GM12873 (cell line): ENCODE results near the gene CTCF.

Experiments
- TF ChIP-seq, protein P1 (sequence below): IDR thresholded peaks from 2 replicates; pipeline ENCODE4 v1.5.1; 2012; ENCODE audit warnings: low read depth, mild to moderate bottlenecking, moderate library complexity, low read length, control low read depth; ENCODE audit not compliant: insufficient read depth; ENCODE audit errors: missing control alignments

Gene CTCF

DNA sequence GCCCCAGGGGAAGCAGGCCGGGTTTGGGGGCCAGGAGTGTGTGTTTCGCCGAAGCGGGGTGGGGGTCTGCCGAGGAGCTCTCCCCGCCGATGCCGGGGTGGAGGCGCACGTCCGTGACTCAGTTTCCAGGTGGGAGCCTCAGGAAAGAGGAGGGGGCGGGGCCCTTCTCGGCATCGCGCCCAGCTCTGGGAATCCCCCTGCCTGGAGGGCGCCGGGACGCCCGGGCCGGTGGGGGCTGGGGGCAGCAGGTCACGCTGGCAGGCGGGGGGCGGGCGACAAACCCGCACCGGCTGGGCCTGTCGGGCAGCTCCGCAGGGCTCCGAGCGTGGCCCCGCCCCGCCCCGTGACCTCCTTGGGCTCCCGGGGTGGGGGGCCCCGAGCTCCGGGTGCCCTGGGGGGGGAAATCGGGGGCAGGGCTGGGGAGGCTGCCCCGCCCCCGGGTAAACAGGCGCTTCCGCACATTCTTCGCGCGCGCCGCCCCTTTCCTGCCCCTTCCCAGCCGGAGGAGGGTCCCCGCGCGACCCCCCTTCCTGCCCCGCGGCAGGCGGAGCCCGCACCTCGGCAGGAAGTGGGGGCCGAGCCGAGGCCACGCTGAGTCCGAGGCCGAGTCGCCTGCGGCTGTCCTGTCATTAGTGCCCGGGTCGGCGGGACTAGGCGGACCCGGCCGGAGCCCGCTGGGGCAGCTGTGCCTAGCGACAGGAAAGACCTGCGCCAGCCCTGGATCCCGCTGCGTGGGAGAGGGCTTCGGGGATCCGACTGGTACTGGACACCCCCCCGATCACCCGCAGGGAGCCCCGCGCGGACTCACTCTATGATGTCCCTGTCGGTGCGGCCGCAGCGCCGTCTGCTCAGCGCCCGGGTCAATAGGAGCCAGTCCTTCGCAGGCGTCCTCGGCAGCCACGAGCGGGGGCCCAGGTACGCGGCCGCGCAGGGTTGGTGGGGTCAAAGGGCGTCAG is 24.4 kb upstream of the CTCF start:
- TF ChIP-seq, protein P1, sequence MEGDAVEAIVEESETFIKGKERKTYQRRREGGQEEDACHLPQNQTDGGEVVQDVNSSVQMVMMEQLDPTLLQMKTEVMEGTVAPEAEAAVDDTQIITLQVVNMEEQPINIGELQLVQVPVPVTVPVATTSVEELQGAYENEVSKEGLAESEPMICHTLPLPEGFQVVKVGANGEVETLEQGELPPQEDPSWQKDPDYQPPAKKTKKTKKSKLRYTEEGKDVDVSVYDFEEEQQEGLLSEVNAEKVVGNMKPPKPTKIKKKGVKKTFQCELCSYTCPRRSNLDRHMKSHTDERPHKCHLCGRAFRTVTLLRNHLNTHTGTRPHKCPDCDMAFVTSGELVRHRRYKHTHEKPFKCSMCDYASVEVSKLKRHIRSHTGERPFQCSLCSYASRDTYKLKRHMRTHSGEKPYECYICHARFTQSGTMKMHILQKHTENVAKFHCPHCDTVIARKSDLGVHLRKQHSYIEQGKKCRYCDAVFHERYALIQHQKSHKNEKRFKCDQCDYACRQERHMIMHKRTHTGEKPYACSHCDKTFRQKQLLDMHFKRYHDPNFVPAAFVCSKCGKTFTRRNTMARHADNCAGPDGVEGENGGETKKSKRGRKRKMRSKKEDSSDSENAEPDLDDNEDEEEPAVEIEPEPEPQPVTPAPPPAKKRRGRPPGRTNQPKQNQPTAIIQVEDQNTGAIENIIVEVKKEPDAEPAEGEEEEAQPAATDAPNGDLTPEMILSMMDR, result no peak

- TF ChIP-seq, protein P1, result no peak
These were observed 23.6 kb upstream of the CTCF start for GRCh38 chr16:67538666-67539101.

DNA sequence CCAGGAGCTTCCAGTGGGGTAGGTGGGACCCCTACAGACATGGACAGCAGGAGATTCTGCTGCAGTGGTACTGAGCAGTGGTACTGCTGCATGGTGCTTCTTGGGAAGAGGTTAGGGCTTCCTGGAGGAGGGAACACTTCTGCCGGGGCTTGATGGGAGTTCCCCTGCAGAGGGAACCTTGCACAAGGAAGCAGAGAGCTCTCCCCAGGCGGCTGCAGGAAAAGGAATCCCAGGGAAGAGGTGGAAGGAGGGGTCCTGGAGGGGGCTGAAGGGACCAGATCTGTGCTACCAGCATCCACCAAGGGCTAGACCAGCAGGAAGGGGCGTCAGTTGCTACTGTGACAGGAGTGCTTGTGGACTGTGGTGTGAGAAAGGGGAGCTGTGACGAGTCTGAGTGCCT is 23.1 kb upstream of the CTCF start:
- TF ChIP-seq, protein P1, result no peak

DNA sequence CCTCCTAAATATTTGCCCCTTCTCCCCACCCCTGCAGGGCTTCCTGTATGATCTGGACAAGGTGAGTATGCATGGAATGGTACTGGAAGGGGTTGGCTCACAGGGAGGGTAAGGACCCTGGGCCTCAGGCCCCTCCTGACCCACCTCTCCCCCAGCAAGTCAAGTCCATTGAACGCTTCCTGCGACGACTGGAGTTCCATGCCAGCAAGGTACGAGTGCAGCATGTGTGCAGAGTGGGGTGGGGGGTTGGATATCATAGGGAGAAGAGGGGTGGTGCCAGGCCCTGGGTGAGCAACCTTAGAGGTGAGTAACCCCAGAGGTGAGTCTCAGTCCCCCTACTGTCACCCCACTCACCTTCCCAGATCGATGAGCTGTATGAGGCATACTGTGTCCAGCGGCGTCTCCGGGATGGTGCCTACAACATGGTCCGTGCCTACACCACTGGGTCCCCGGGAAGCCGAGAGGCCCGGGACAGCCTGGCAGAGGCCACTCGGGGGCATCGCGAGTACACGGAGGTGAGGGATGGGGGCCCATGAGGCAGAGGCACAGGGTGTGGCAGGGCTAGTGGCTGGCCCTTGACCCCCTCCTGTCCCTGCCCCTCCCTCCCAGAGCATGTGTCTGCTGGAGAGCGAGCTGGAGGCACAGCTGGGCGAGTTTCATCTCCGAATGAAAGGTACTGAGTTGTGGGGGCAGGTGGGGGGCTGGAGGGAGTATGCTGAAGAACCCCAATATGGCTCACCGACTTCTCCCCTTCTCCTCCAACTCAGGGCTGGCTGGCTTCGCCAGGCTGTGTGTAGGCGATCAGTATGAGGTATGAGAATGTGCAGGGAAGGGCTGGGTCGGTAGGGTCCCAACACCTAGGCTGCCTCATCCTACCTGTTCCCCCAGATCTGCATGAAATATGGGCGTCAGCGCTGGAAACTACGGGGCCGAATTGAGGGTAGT is 22.4 kb upstream of the CTCF start:
- TF ChIP-seq, protein P1, result no peak

DNA sequence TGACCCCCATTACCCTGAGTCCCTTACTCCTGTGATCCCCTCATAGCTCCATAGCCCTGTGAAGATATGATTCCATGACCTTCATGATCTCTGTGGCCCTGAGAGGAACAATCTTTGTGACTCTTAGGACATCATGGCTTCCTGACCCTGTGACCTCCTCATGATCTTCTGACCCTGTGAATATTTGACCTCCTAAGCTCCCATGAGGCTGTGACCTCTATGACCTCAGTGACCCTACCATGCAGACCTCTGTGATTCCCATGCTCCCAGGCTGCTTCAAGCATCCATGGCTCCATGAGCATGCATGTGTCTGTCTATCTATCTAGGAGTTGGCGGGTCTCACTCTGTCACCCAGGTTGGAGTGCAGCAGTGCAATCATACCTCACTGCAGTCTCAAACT is 21.6 kb upstream of the CTCF start:
- TF ChIP-seq, protein P1, result no peak

DNA sequence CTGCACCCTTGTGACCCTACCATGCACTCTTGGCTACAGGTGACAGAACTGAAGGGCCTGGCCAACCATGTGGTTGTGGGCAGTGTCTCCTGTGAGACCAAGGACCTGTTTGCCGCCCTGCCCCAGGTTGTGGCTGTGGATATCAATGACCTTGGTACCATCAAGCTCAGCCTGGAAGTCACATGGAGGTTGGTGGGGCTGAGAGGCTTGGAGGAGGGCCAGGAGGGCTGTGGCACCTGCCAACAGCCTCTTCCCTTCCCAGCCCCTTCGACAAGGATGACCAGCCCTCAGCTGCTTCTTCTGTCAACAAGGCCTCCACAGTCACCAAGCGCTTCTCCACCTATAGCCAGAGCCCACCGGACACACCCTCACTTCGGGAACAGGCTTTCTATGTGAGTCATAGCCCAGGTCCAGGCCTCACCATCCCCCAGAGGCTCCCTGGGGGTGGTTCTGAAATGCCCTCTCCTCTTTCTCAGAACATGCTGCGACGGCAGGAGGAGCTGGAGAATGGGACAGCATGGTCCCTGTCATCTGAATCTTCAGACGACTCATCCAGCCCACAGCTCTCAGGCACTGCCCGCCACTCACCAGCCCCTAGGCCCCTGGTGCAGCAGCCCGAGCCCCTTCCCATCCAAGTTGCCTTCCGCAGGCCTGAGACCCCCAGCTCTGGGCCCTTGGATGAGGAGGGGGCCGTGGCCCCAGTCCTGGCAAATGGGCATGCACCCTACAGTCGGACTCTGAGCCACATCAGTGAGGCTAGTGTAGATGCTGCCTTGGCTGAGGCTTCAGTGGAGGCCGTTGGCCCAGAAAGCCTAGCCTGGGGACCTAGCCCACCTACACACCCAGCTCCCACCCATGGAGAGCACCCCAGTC is 20.7 kb upstream of the CTCF start:
- TF ChIP-seq, protein P1, result no peak
